ENCODE results near the gene GNAZ. TPM values are rescaled to one million over a fixed set of nuclear protein-coding genes. Genes with fewer than 3 reads are reported as not detected.
"Not testable (repeated sequence)": the region's sequence is repeated elsewhere in the genome, so short reads cannot be mapped to it uniquely, and the experiment has no call there.

Gene GNAZ
- polyA plus RNA-seq, 1 donor from 2014 or later = 52.0 TPM

DNA sequence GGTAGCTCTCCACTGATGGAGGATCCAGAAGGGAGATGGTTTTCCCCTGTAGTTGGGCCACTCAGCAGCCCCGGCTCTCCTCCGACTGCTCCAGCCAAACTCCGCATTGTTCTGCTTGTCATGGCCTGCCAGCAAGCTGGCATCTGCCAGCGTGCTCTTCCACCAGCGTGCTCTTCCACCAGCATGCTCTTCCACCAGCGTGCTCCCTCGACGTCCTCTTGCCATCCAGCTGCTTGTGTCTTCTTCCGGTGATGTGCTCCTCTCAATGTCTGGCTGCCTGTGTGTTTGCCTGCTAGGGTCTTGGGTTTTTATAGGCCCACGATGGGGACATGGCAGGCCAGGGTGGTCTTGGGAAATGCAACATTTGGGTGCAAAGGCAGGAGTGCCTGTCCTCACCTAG is 43.5 kb upstream of the GNAZ start:
- no peak overlapping the region for H2AFZ ChIP-seq (ENCODE audit: low read depth, low read length)
- H3K79me2 ChIP-seq (replicated peaks; ENCODE audit: insufficient read depth, low read length) = no peaks in the 10 kb centered on the region
- H3F3A ChIP-seq (ENCODE audit: insufficient read depth, low read length, poor library complexity, severe bottlenecking) = no peaks in the 10 kb centered on the region
- no peaks in the 10 kb centered on the region for H3K27me3 ChIP-seq (ENCODE audit: insufficient read depth, low read depth, low read length)
- H3K4me2 ChIP-seq (ENCODE audit: low read length) = no peak overlapping the region
- H3K9me2 ChIP-seq (ENCODE audit: insufficient read depth, low read length) = no peaks in the 10 kb centered on the region
- H3K36me3 ChIP-seq (ENCODE audit: insufficient read depth, low read length) = no peaks in the 10 kb centered on the region
- TF ChIP-seq, protein P1, sequence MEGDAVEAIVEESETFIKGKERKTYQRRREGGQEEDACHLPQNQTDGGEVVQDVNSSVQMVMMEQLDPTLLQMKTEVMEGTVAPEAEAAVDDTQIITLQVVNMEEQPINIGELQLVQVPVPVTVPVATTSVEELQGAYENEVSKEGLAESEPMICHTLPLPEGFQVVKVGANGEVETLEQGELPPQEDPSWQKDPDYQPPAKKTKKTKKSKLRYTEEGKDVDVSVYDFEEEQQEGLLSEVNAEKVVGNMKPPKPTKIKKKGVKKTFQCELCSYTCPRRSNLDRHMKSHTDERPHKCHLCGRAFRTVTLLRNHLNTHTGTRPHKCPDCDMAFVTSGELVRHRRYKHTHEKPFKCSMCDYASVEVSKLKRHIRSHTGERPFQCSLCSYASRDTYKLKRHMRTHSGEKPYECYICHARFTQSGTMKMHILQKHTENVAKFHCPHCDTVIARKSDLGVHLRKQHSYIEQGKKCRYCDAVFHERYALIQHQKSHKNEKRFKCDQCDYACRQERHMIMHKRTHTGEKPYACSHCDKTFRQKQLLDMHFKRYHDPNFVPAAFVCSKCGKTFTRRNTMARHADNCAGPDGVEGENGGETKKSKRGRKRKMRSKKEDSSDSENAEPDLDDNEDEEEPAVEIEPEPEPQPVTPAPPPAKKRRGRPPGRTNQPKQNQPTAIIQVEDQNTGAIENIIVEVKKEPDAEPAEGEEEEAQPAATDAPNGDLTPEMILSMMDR (IDR thresholded peaks at IDR 0.05; ENCODE audit: poor library complexity, severe bottlenecking) = no peak
- no peak for TF ChIP-seq TAF1 (IDR thresholded peaks at IDR 0.05; ENCODE audit: low read depth)
- TF ChIP-seq POLR2AphosphoS5 (IDR thresholded peaks at IDR 0.05) = no peak
- TF ChIP-seq, protein P2, sequence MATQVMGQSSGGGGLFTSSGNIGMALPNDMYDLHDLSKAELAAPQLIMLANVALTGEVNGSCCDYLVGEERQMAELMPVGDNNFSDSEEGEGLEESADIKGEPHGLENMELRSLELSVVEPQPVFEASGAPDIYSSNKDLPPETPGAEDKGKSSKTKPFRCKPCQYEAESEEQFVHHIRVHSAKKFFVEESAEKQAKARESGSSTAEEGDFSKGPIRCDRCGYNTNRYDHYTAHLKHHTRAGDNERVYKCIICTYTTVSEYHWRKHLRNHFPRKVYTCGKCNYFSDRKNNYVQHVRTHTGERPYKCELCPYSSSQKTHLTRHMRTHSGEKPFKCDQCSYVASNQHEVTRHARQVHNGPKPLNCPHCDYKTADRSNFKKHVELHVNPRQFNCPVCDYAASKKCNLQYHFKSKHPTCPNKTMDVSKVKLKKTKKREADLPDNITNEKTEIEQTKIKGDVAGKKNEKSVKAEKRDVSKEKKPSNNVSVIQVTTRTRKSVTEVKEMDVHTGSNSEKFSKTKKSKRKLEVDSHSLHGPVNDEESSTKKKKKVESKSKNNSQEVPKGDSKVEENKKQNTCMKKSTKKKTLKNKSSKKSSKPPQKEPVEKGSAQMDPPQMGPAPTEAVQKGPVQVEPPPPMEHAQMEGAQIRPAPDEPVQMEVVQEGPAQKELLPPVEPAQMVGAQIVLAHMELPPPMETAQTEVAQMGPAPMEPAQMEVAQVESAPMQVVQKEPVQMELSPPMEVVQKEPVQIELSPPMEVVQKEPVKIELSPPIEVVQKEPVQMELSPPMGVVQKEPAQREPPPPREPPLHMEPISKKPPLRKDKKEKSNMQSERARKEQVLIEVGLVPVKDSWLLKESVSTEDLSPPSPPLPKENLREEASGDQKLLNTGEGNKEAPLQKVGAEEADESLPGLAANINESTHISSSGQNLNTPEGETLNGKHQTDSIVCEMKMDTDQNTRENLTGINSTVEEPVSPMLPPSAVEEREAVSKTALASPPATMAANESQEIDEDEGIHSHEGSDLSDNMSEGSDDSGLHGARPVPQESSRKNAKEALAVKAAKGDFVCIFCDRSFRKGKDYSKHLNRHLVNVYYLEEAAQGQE (IDR thresholded peaks at IDR 0.05; ENCODE audit: borderline replicate concordance) = no peak
- TF ChIP-seq SMC3 (conservative IDR thresholded peaks at IDR 0.05; ENCODE audit: poor library complexity) = no peak
- TF ChIP-seq MXI1 (conservative IDR thresholded peaks at IDR 0.05; ENCODE audit: poor library complexity, severe bottlenecking) = no peak
- TF ChIP-seq RAD21 (conservative IDR thresholded peaks at IDR 0.05) = no peak
- no peak for TF ChIP-seq EZH2 (IDR thresholded peaks at IDR 0.05; ENCODE audit: borderline replicate concordance, insufficient read depth, low read length, poor library complexity, severe bottlenecking)
- TF ChIP-seq EP300 (conservative IDR thresholded peaks at IDR 0.05; ENCODE audit: poor library complexity, severe bottlenecking) = no peak
- H3K9ac ChIP-seq (ENCODE audit: low read length) = no peak overlapping the region
- no peaks in the 10 kb centered on the region for H3K9me3 ChIP-seq (ENCODE audit: low read length)
- H3K4me3 ChIP-seq (ENCODE audit: low read length) = no peak overlapping the region
- no peak overlapping the region for H3K27ac ChIP-seq (ENCODE audit: low read length)
- no peaks in the 10 kb centered on the region for H4K20me1 ChIP-seq (ENCODE audit: insufficient read depth)

DNA sequence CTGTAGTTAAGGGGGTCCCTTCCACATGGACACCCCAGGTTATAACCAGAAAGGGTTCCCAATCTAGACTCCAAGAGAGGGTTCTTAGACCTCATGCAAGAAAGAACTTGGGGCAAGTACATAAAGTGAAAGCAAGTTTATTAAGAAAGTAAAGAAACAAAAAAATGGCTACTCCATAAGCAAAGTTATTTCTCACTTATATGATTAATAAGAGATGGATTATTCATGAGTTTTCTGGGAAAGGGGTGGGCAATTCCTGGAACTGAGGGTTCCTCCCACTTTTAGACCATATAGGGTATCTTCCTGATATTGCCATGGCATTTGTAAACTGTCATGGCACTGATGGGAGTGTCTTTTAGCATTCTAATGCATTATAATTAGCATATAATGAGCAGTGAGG is 42.5 kb upstream of the GNAZ start:
- H3K4me3 ChIP-seq (ENCODE audit: low read length); H3K36me3 ChIP-seq (ENCODE audit: insufficient read depth, low read length); H3F3A ChIP-seq (ENCODE audit: insufficient read depth, low read length, poor library complexity, severe bottlenecking); H3K9ac ChIP-seq (ENCODE audit: low read length); H4K20me1 ChIP-seq (ENCODE audit: insufficient read depth); H3K9me3 ChIP-seq (ENCODE audit: low read length); H3K27ac ChIP-seq (ENCODE audit: low read length); H3K27me3 ChIP-seq (ENCODE audit: insufficient read depth, low read depth, low read length); H3K4me2 ChIP-seq (ENCODE audit: low read length); H3K9me2 ChIP-seq (ENCODE audit: insufficient read depth, low read length); H3K79me2 ChIP-seq (replicated peaks; ENCODE audit: insufficient read depth, low read length); H2AFZ ChIP-seq (ENCODE audit: low read depth, low read length): not testable (repeated sequence)
